AG09319 (cell line): ENCODE measurements around the gene CAPZB.

Experiments used
- DNase-seq: peaks from one replicate; pipeline ENCODE4 v3.0.0-alpha.2; 2010; ENCODE audit warnings: low read depth; ENCODE audit errors: extremely low read depth
- TF ChIP-seq, protein P1 (sequence below): IDR thresholded peaks from 2 replicates; pipeline ENCODE4 v1.5.1; 2011; ENCODE audit warnings: low read depth, mild to moderate bottlenecking, inconsistent platforms, low read length, moderate library complexity

Gene CAPZB

DNA sequence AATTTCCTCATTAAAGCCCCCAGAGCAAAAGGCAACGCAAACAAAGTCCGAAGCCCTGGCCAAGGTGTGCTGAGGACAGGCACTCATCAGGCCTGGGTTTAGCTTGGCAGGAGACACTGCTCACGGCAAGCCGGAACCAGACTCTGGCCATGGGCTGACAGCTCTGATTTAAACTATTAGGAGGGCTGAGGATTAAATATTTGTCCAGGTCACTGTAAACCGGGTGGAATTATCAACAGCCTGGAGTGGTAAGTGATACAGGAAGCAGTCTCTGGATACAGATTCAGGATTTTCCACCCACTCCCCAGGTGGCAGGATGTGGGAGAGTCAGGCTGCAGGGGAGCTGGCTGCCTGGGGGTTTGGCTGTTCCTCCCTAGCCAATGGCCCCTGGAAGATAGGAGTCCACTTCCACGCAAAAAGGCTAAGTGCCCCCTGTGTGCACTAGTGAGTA lies 130.8 kb downstream of the CAPZB start:
- no peak for DNase-seq

DNA sequence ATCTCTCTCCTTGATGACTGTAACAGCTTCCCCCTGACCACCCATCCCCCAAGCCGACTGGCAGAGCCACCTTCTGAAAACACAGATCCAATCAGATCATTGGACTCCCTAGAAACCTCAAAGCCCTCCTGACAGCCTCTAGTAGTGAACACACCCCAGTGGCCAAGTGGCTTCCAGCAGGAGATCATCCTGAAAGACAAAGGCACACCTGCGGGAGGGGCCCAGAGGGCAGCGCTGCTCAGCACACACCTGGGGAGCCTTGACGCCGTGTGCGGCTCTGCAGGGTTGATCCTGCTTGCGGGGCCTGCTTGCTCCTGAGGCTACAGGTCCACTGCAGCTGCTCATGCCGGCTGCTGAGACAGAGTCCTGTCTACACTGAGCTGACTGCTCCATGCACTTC lies 131.7 kb downstream of the CAPZB start:
- TF ChIP-seq, protein P1, sequence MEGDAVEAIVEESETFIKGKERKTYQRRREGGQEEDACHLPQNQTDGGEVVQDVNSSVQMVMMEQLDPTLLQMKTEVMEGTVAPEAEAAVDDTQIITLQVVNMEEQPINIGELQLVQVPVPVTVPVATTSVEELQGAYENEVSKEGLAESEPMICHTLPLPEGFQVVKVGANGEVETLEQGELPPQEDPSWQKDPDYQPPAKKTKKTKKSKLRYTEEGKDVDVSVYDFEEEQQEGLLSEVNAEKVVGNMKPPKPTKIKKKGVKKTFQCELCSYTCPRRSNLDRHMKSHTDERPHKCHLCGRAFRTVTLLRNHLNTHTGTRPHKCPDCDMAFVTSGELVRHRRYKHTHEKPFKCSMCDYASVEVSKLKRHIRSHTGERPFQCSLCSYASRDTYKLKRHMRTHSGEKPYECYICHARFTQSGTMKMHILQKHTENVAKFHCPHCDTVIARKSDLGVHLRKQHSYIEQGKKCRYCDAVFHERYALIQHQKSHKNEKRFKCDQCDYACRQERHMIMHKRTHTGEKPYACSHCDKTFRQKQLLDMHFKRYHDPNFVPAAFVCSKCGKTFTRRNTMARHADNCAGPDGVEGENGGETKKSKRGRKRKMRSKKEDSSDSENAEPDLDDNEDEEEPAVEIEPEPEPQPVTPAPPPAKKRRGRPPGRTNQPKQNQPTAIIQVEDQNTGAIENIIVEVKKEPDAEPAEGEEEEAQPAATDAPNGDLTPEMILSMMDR: no peak
- DNase-seq: no peak

More for the DNA sequence above, 130.8 kb downstream of the CAPZB start:
- TF ChIP-seq, protein P1: no peak

DNA sequence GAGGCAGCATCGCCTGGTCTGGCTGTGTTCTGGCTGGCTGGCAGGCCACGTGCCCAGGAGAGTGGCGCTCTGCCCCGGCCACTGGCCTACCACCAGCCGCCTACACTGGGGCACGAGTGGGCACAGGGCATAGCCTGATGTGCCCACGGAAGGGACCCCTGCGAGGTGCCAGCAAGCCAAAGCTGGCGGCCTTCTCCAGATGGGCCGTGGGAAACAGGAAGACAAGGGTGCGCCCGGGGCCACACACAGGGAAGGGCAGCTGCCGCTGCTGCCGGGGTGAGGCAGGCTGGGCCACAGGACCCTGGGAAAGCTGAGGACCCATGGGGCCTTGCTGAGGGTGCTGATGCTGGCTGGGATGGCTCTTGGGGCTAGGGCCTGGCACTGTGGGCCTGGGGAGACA lies 132.5 kb downstream of the CAPZB start:
- TF ChIP-seq, protein P1: no peak
- DNase-seq: no peak

DNA sequence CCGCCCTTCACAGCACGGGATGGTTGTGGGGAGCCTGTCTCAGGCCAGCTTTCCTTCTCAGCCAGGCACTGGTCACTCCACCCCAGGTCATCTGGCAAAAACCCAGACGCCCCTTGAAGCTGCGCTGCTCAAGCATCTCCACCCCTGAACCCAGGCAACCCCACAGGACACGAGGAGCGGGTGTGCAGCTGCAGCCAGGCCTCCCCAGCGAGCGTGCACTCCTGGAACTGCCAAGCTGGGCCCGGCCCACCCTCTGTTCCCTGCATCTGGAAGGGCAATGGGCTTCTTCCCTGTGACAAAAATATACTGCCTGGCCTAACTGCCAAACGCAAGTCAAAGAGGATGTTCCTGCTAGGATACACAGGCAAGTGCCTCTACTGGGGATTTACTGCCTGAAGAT lies 133.5 kb downstream of the CAPZB start:
- TF ChIP-seq, protein P1: no peak
- DNase-seq: no peak

DNA sequence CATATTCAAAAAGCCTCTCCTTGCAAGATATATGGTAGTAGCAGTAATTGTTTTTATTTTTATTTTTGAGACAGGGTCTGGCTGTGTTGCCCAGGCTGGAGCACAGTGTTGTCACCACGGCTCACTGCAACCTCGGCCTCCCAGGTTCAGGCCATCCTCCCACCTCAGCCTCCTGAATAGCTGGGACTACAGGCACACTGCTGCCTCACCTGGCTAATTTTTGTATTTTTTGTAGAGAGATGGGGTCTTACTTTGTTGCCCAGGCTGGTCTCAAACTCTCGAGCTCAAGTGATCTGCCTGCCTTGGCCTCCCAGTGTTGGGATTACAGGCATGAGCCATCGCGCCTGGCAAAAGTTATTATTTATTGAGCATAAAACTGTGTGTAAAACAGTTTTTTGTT lies 134.8 kb downstream of the CAPZB start:
- no peak for DNase-seq
- TF ChIP-seq, protein P1: no peak

DNA sequence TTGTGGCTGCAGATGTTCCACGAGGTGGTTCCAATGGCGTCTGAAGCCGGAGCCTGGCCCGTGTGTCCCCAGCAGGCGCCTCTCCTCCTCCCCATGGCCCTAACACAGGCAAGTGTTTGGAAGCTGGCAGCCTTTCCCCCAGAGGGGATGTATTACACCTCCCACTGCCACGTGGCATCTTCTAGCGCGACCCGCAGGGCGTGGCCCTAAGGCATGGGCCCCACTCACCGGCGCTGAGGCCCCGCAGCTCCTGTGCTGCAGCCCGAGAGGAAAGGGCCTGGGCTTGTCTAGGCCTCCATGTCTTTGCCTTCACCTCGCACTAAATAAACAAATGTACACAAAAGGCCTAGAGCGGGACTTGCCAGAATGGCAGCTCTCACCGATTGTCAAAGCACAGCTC lies 135.3 kb downstream of the CAPZB start:
- TF ChIP-seq, protein P1: no peak
- DNase-seq: no peak

DNA sequence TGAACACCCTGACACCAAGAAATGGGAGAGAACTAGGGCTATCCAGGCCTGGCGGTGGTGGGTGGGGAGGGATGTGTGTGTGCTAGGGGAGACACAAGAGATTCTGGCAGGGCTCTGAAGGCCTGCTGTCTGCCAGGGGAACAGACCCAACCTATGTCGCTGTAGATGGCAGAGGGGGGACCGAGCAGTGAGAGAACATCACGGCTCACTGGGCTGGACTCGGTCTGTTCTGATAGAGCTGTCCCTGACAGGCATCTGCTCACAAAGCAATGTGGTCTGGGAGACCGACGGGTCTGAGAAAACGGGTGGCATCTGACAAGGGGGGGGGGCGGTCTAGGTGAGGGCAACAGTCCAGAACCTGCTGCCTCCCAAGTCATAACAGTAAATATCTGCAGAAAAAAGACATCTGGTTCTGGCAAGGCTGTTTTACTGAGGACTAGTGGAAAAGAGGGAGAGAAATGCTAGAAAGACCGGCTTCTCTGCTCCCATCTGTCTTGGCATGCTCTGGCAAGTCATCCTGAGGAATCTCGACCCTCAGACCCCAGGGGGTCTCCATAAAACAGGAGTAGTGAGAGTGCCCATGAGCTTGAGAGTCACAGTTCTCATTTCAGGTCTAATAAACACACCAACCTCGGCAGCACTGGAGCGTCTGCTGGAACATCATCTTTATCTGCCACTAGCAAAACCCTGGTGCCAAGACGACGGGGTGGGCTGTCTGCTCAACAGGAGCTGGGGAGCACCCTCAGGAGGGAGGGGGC lies 136.7 kb downstream of the CAPZB start:
- DNase-seq: no peak
- TF ChIP-seq, protein P1: no peak
